SK-N-SH treated with all-trans-retinoic acid at 6 μM for 48 hours (cell line): Measurements from ENCODE around the gene PPP1R12B.

Experiments
- ARNTL ChIP-seq: fragments of 450-650 bp; formaldehyde crosslinking; IDR thresholded peaks from 2 replicates; pipeline ENCODE4 v1.5.0; 2020; ENCODE audit warnings: low read depth, mild to moderate bottlenecking, moderate library complexity, borderline replicate concordance
- PATZ1 ChIP-seq: fragments of 250-450 bp; sonication (Bioruptor Pico); IDR thresholded peaks from 2 replicates; pipeline ENCODE4 v1.8.0; 2020; ENCODE audit warnings: mild to moderate bottlenecking, moderate library complexity, borderline replicate concordance
- PPARA ChIP-seq: fragments of 250-450 bp; sonication (Bioruptor Pico); IDR thresholded peaks from 2 replicates; pipeline ENCODE4 v1.5.0; 2020; ENCODE audit warnings: mild to moderate bottlenecking, borderline replicate concordance
- RARB ChIP-seq: fragments of 250-450 bp; sonication (Bioruptor Pico); IDR thresholded peaks from 2 replicates; pipeline ENCODE4 v1.8.0; 2021; ENCODE audit warnings: mild to moderate bottlenecking, moderate library complexity
- SNAI2 ChIP-seq: fragments of 250-450 bp; sonication (Bioruptor Pico); IDR thresholded peaks from 2 replicates; pipeline ENCODE4 v1.5.0; 2020; ENCODE audit warnings: mild to moderate bottlenecking, moderate library complexity
- TSHZ2 ChIP-seq: fragments of 250-450 bp; sonication (Bioruptor Pico); IDR thresholded peaks from 2 replicates; pipeline ENCODE4 v1.5.0; 2020; ENCODE audit warnings: mild to moderate bottlenecking, moderate library complexity
- ZC3H10 ChIP-seq: fragments of 250-450 bp; sonication (Bioruptor Pico); IDR thresholded peaks from 2 replicates; pipeline ENCODE4 v1.5.1; 2021; ENCODE audit warnings: mild to moderate bottlenecking, moderate library complexity
- ZNF565 ChIP-seq: fragments of 450-650 bp; formaldehyde crosslinking; conservative IDR thresholded peaks from 2 replicates; pipeline ENCODE4 v1.5.0; 2020; ENCODE audit warnings: low read depth, mild to moderate bottlenecking, moderate library complexity

GRCh38 chr1:202587859-202588485 lies 239.5 kb downstream of the PPP1R12B start:
- TF ChIP-seq TSHZ2 (CRISPR knock-in tag) (no peak), PATZ1 (no peak), PPARA (CRISPR knock-in tag) (no peak), ZNF565 (CRISPR knock-in tag) (no peak), ARNTL (CRISPR knock-in tag) (no peak), RARB (CRISPR knock-in tag) (no peak), SNAI2 (CRISPR knock-in tag) (no peak), ZC3H10 (CRISPR knock-in tag) (no peak)
